H9 (cell line): ENCODE data around the gene WSB2. TPM values are rescaled to one million over a fixed set of nuclear protein-coding genes. Genes with fewer than 3 reads are reported as not detected.

ENCODE experiments used
- DNase-seq: peaks from one replicate; pipeline ENCODE4 v3.0.0-alpha.2; 2017
- H2AFZ ChIP-seq: one replicate; pipeline ENCODE4 v1.6.1; 2013; ENCODE audit warnings: mild to moderate bottlenecking, low read length, control low read depth, moderate library complexity
- H2AK5ac ChIP-seq: 2 replicates; pipeline ENCODE4 v1.6.1; 2013; ENCODE audit warnings: low read length, control low read depth, mixed read lengths; ENCODE audit not compliant: insufficient read length
- H2BK120ac ChIP-seq: one replicate; pipeline ENCODE4 v1.6.1; 2013; ENCODE audit warnings: low read depth, mild to moderate bottlenecking, low read length, control low read depth, inconsistent platforms; ENCODE audit not compliant: poor library complexity, severe bottlenecking
- H2BK12ac ChIP-seq: 2 replicates; pipeline ENCODE4 v1.6.1; 2013; ENCODE audit warnings: low read length, control low read depth, mixed read lengths, low read depth; ENCODE audit not compliant: insufficient read length
- H2BK15ac ChIP-seq: 2 replicates; pipeline ENCODE4 v1.6.1; 2013; ENCODE audit warnings: low read depth, low read length, control low read depth
- H2BK20ac ChIP-seq: one replicate; pipeline ENCODE4 v1.6.1; 2013; ENCODE audit warnings: low read depth, mild to moderate bottlenecking, low read length, control low read depth, inconsistent platforms; ENCODE audit not compliant: poor library complexity, severe bottlenecking
- H2BK5ac ChIP-seq: 2 replicates; pipeline ENCODE4 v1.6.1; 2013; ENCODE audit warnings: low read length, control low read depth, mixed read lengths; ENCODE audit not compliant: insufficient read length
- H3K14ac ChIP-seq: 2 replicates; pipeline ENCODE4 v1.6.1; 2013; ENCODE audit warnings: low read length, control low read depth; ENCODE audit not compliant: insufficient read depth
- H3K18ac ChIP-seq: 2 replicates; pipeline ENCODE4 v1.6.1; 2013; ENCODE audit warnings: low read depth, mild to moderate bottlenecking, mixed read lengths, low read length, control low read depth; ENCODE audit not compliant: insufficient read length
- H3K23ac ChIP-seq: 2 replicates; pipeline ENCODE4 v1.6.1; 2013; ENCODE audit warnings: low read length, control low read depth, mixed read lengths, low read depth; ENCODE audit not compliant: insufficient read length
- H3K23me2 ChIP-seq: 2 replicates; pipeline ENCODE4 v1.6.1; 2013; ENCODE audit warnings: low read depth, mild to moderate bottlenecking, mixed read lengths, low read length, control low read depth; ENCODE audit not compliant: insufficient read length, poor library complexity, severe bottlenecking
- H3K27ac ChIP-seq: 2 replicates; pipeline ENCODE4 v1.5.1; 2013; ENCODE audit warnings: low read length, control low read depth, mixed read lengths, low read depth; ENCODE audit not compliant: insufficient read length
- H3K27me3 ChIP-seq: 2 replicates; pipeline ENCODE4 v1.6.1; 2013; ENCODE audit warnings: low read length, control low read depth, inconsistent platforms; ENCODE audit not compliant: insufficient read depth
- H3K4ac ChIP-seq: 2 replicates; pipeline ENCODE4 v1.6.1; 2013; ENCODE audit warnings: low read depth, mild to moderate bottlenecking, control low read depth, inconsistent platforms, low read length, moderate library complexity
- H3K4me1 ChIP-seq: 2 replicates; pipeline ENCODE4 v1.6.1; 2013; ENCODE audit warnings: low read length, control low read depth, inconsistent platforms; ENCODE audit not compliant: insufficient read depth
- H3K4me2 ChIP-seq: 2 replicates; pipeline ENCODE4 v1.6.1; 2013; ENCODE audit warnings: low read length, control low read depth, mixed read lengths; ENCODE audit not compliant: insufficient read length, insufficient read depth
- H3K56ac ChIP-seq: 2 replicates; pipeline ENCODE4 v1.6.1; 2013; ENCODE audit warnings: low read depth, mild to moderate bottlenecking, mixed read lengths, low read length, control low read depth; ENCODE audit not compliant: insufficient read length
- H3K79me1 ChIP-seq: 2 replicates; pipeline ENCODE4 v1.6.1; 2013; ENCODE audit warnings: low read depth, mild to moderate bottlenecking, moderate library complexity, low read length, control low read depth, inconsistent platforms; ENCODE audit not compliant: insufficient read depth, poor library complexity, severe bottlenecking
- H3K79me2 ChIP-seq: 2 replicates; pipeline ENCODE4 v1.6.1; 2013; ENCODE audit warnings: low read length, control low read depth, inconsistent platforms; ENCODE audit not compliant: insufficient read depth
- H3K9ac ChIP-seq: 2 replicates; pipeline ENCODE4 v1.6.1; 2013; ENCODE audit warnings: low read length, control low read depth, mixed read lengths; ENCODE audit not compliant: insufficient read length; ENCODE audit errors: extremely low read depth
- H3K9me3 ChIP-seq: one replicate; pipeline ENCODE4 v1.6.1; 2013; ENCODE audit warnings: low read depth, low read length, inconsistent platforms; ENCODE audit not compliant: control insufficient read depth
- H3T11ph ChIP-seq: one replicate; pipeline ENCODE4 v1.6.1; 2013; ENCODE audit warnings: mild to moderate bottlenecking, low read length, control low read depth, inconsistent platforms
- H4K20me1 ChIP-seq: one replicate; pipeline ENCODE4 v1.6.1; 2013; ENCODE audit not compliant: control insufficient read depth, insufficient read length, insufficient read depth
- H4K5ac ChIP-seq: 2 replicates; pipeline ENCODE4 v1.6.1; 2013; ENCODE audit warnings: low read depth, mild to moderate bottlenecking, mixed read lengths, low read length, control low read depth; ENCODE audit not compliant: insufficient read length
- H4K8ac ChIP-seq: replicated peaks from 2 replicates; pipeline ENCODE4 v1.6.1; 2013; ENCODE audit warnings: low read length, control low read depth, mixed read lengths, low read depth; ENCODE audit not compliant: insufficient read length
- H4K91ac ChIP-seq: 2 replicates; pipeline ENCODE4 v1.6.1; 2013; ENCODE audit warnings: low read depth, mild to moderate bottlenecking, moderate library complexity, mixed read lengths, low read length, control low read depth; ENCODE audit not compliant: insufficient read length
- H3K27ac Mint-ChIP-seq, 3 experiments: 2 replicates in 2 of 3; 3 replicates in 1 of 3; pipeline ENCODE4 v1.8.0; 2020 to 2021; ENCODE audit warnings: mixed read lengths in 3 of 3, mild to moderate bottlenecking in 1 of 3, moderate library complexity in 1 of 3
- H3K27me3 Mint-ChIP-seq: 2 replicates; pipeline ENCODE4 v1.8.0; 2021; ENCODE audit warnings: low read depth, mild to moderate bottlenecking, moderate library complexity, mixed read lengths
- H3K36me3 Mint-ChIP-seq, 3 experiments: 2 replicates in 2 of 3; 3 replicates in 1 of 3; pipeline ENCODE4 v1.8.0; 2020 to 2021; ENCODE audit warnings: low read depth in 3 of 3, mixed read lengths in 3 of 3; ENCODE audit not compliant: insufficient read depth in 1 of 3
- H3K4me1 Mint-ChIP-seq, 2 experiments: 2 replicates each; pipeline ENCODE4 v1.8.0; 2020; ENCODE audit warnings: mixed read lengths in 2 of 2
- H3K4me3 Mint-ChIP-seq, 2 experiments: 2 replicates in 1 of 2; 3 replicates in 1 of 2; pipeline ENCODE4 v1.8.0; 2020 to 2021; ENCODE audit warnings: mild to moderate bottlenecking in 2 of 2, mixed read lengths in 2 of 2, moderate library complexity in 1 of 2
- H3K9me3 Mint-ChIP-seq, 2 experiments: 2 replicates in 1 of 2; 3 replicates in 1 of 2; pipeline ENCODE4 v1.8.0; 2020; ENCODE audit warnings: mild to moderate bottlenecking in 2 of 2, mixed read lengths in 2 of 2, moderate library complexity in 1 of 2
- WGBS: extraction: QIAGEN DNeasy Blood & Tissue Kit; methylation state at CpG from one replicate; pipeline ENCODE4 v1.1.7; 2013; ENCODE audit warnings: missing lambda C conversion rate, low lambda C conversion rate, mixed read lengths; ENCODE audit not compliant: insufficient read length; ENCODE audit errors: extremely low coverage; 5-methylcytosine and 5-hydroxymethylcytosine counted together
- total RNA-seq: library from RNA; stranded (reverse); gene quantifications from 2 replicates; pipeline ENCODE4 v1.2.1, GENCODE V29; 2021
- TF ChIP-seq, protein P1 (sequence below): fragments of 200-600 bp; sonication (generic); conservative IDR thresholded peaks from 3 replicates; pipeline ENCODE4 v1.8.0; 2021; ENCODE audit warnings: antibody characterized with exemption, mild to moderate bottlenecking

WSB2 gene
- total RNA-seq, 1 experiment from 2014 or later = 58.6 TPM

DNA sequence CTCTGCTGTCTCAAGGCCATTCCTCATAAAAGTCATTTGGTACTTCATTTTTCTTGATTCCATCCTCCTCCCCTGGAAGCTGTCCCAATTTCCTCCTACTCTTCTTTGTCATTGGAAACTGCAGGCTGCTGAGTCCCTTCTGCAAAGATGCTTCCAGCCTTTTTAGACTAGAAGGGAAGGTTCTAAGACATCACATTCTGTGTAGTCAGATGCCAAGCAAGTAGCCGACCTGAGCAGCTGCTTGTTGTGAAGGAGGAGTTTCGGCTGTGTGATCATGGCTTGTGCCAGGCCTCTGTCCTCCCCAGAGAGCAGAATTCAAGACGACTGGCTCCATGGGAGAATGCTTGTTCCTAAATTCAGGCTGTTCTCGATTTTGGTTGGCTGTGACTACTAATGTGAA lies 35.8 kb downstream of the WSB2 start:
- Histone ChIP-seq H4K5ac (no peak overlapping the region), H3K23me2 (no peaks in the 10 kb centered on the region), H3K56ac (no peak overlapping the region), H3K4ac (no peak overlapping the region), H3T11ph (no peak overlapping the region), H3K9ac (no peak overlapping the region), H3K4me1 (no peaks in the 10 kb centered on the region), H2AK5ac (no peak overlapping the region), H3K14ac (no peak overlapping the region), H2BK12ac (no peak overlapping the region), H3K23ac (no peak overlapping the region), H3K27me3 (no peaks in the 10 kb centered on the region), H3K4me2 (no peak overlapping the region), H3K27ac (no peak overlapping the region), H4K20me1 (no peaks in the 10 kb centered on the region), H4K91ac (no peak overlapping the region), H2AFZ (no peak overlapping the region), H2BK20ac (no peak overlapping the region), H3K79me1 (no peaks in the 10 kb centered on the region), H2BK120ac (no peak overlapping the region), H3K18ac (no peak overlapping the region), H3K79me2 (no peaks in the 10 kb centered on the region), H2BK15ac (no peak overlapping the region), H3K9me3 (no peaks in the 10 kb centered on the region), H4K8ac (no peak overlapping the region), H2BK5ac (no peak overlapping the region)
- TF ChIP-seq, protein P1, sequence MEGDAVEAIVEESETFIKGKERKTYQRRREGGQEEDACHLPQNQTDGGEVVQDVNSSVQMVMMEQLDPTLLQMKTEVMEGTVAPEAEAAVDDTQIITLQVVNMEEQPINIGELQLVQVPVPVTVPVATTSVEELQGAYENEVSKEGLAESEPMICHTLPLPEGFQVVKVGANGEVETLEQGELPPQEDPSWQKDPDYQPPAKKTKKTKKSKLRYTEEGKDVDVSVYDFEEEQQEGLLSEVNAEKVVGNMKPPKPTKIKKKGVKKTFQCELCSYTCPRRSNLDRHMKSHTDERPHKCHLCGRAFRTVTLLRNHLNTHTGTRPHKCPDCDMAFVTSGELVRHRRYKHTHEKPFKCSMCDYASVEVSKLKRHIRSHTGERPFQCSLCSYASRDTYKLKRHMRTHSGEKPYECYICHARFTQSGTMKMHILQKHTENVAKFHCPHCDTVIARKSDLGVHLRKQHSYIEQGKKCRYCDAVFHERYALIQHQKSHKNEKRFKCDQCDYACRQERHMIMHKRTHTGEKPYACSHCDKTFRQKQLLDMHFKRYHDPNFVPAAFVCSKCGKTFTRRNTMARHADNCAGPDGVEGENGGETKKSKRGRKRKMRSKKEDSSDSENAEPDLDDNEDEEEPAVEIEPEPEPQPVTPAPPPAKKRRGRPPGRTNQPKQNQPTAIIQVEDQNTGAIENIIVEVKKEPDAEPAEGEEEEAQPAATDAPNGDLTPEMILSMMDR = no peak
- Mint-ChIP-seq H3K4me1 (peaks cover 0 to 4% of the 10 kb centered on the region in 2 experiments; a peak in 1 of 4 replicates), H3K36me3 (peaks cover 56 to 91% (median 79%) of the 10 kb centered on the region in 3 experiments; a peak in 6 of 7 replicates), H3K4me3 (no peak overlapping the region), H3K27ac (no peak overlapping the region), H3K27me3 (no peaks in the 10 kb centered on the region), H3K9me3 (no peaks in the 10 kb centered on the region)
- DNase-seq = no peak
- WGBS = no CpG with 5 or more reads among the region's 4 CpGs
